Motor neuron (in vitro differentiated cells): ENCODE data around the gene AS3MT. TPM values are rescaled to one million over a fixed set of nuclear protein-coding genes. Genes with fewer than 3 reads are reported as not detected.

ENCODE experiments used
- total RNA-seq, 8 experiments: library from RNA; unstranded; fragments of 300-600 nt; gene quantifications; 2 replicates each; pipeline versions ENCODE4 v1.2.3 to v1.2.4, GENCODE V29; 2022

Gene AS3MT
- total RNA-seq, 8 experiments from 2014 or later, result 0.41 to 8.8 (median 4.9) TPM

Other genes with a start within 250 kb of the AS3MT start
- gene TRIM8, start 225.0 kb upstream of the AS3MT start, total RNA-seq, result 10 to 100 TPM; 42.5 to 84.5 (median 68.6) TPM
- gene ARL3, start 155.1 kb upstream of the AS3MT start, total RNA-seq, result 10 to 100 TPM in 5 of 8 experiments, 1 to 10 TPM in 3; 4.9 to 29.8 (median 19.4) TPM
- gene SFXN2, start 154.8 kb upstream of the AS3MT start, total RNA-seq, result 10 to 100 TPM in 2 of 8 experiments, 1 to 10 TPM in 6; 1.2 to 21.5 (median 4.9) TPM
- gene WBP1L, start 125.5 kb upstream of the AS3MT start, total RNA-seq, result 10 to 100 TPM; 21.1 to 49.7 (median 26.7) TPM
- under 1 TPM in 5 of 8 experiments, not detected in 3; 0.09 to 0.71 (median 0.36) TPM for gene CYP17A1, start 32.1 kb upstream of the AS3MT start, total RNA-seq
- 10 to 100 TPM; 10.3 to 33.8 (median 14.5) TPM for gene BORCS7, start 15.2 kb upstream of the AS3MT start, total RNA-seq
- gene CNNM2, start 48.8 kb downstream of the AS3MT start, total RNA-seq, result 10 to 100 TPM in 1 of 8 experiments, 1 to 10 TPM in 7; 4.4 to 11.4 (median 6.2) TPM